OCI-LY1 (cell line): Measurements from ENCODE around the gene RAB30.
"Not testable (repeated sequence)": the region's sequence is repeated elsewhere in the genome, so short reads cannot be mapped to it uniquely, and the experiment has no call there.

Experiments
- CTCF ChIP-seq: fragments of 200-600 bp; sonication (generic), shearing (Covaris generic); IDR thresholded peaks from 2 replicates; pipeline ENCODE4 v1.5.1; 2017; ENCODE audit warnings: mild to moderate bottlenecking, antibody characterized with exemption, low read length, moderate library complexity, mixed read lengths
- EZH2 ChIP-seq: fragments of 200-600 bp; sonication (generic), shearing (Covaris generic); IDR thresholded peaks from 2 replicates; pipeline ENCODE4 v1.8.0; 2017; ENCODE audit warnings: borderline replicate concordance, mixed run types, mild to moderate bottlenecking, antibody characterized with exemption, low read length, moderate library complexity, mixed read lengths

- not testable (repeated sequence) for TF ChIP-seq CTCF, EZH2
These were observed 100.2 kb downstream of the RAB30 start for GRCh38 chr11:82971519-82971946.
